Skeletal muscle satellite cell (primary cell): ENCODE measurements around the gene TLX2.

ENCODE experiments used
- H3K27me3 ChIP-seq: 2 replicates; pipeline ENCODE4 v1.7.0; 2013; ENCODE audit warnings: low read length; ENCODE audit not compliant: control insufficient read depth, insufficient read depth
- H3K36me3 ChIP-seq: 2 replicates; pipeline ENCODE4 v1.7.0; 2013; ENCODE audit warnings: mild to moderate bottlenecking, control low read depth, low read length; ENCODE audit not compliant: insufficient read depth
- H3K4me1 ChIP-seq: 2 replicates; pipeline ENCODE4 v1.7.0; 2013; ENCODE audit warnings: low read length; ENCODE audit not compliant: control insufficient read depth, insufficient read depth
- H3K4me2 ChIP-seq: 2 replicates; pipeline ENCODE4 v1.7.0; 2013; ENCODE audit warnings: mild to moderate bottlenecking, low read length
- H3K4me3 ChIP-seq: 2 replicates; pipeline ENCODE4 v1.7.0; 2013; ENCODE audit warnings: low read length
- H3K9ac ChIP-seq: 2 replicates; pipeline ENCODE4 v1.7.0; 2013; ENCODE audit warnings: mild to moderate bottlenecking, low read depth, low read length, moderate library complexity
- H3K9me3 ChIP-seq: replicated peaks from 2 replicates; pipeline ENCODE4 v1.7.0; 2013; ENCODE audit warnings: mild to moderate bottlenecking, control low read depth, low read length

The TLX2 gene

GRCh38 chr2:74522516-74522915 lies 8.3 kb downstream of the TLX2 start:
- Histone ChIP-seq H3K9me3 (no peaks in the 10 kb centered on the region), H3K36me3 (peaks cover 22% of the 10 kb centered on the region), H3K4me3 (no peak overlapping the region), H3K9ac (no peak overlapping the region), H3K27me3 (peaks cover 29% of the 10 kb centered on the region), H3K4me2 (no peak overlapping the region), H3K4me1 (no peaks in the 10 kb centered on the region)

DNA sequence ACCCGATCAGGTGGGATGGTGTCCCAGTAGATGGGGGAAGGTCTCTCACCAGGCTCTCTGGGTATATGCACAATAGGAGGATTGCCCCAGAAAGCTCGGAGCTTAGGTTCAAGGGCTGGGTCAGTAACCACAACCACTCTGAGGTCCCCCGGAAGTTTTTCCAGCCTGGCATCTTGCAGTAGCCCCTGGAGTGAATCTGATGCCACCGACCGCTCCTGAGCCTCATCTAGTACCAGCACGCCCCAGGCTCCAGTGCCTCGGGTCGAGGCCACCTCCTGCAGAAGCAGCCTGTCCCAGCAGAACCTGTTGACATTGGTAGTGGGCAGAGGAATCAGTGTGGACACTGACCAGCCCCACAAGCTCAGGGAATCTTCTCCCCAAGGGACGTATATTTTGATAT lies 9.8 kb downstream of the TLX2 start:
- Histone ChIP-seq H3K9ac (no peak overlapping the region), H3K9me3 (no peaks in the 10 kb centered on the region), H3K27me3 (peaks cover 14% of the 10 kb centered on the region), H3K4me2 (no peak overlapping the region), H3K4me1 (peaks cover 8% of the 10 kb centered on the region), H3K4me3 (no peak overlapping the region), H3K36me3 (peaks cover 31% of the 10 kb centered on the region)

DNA sequence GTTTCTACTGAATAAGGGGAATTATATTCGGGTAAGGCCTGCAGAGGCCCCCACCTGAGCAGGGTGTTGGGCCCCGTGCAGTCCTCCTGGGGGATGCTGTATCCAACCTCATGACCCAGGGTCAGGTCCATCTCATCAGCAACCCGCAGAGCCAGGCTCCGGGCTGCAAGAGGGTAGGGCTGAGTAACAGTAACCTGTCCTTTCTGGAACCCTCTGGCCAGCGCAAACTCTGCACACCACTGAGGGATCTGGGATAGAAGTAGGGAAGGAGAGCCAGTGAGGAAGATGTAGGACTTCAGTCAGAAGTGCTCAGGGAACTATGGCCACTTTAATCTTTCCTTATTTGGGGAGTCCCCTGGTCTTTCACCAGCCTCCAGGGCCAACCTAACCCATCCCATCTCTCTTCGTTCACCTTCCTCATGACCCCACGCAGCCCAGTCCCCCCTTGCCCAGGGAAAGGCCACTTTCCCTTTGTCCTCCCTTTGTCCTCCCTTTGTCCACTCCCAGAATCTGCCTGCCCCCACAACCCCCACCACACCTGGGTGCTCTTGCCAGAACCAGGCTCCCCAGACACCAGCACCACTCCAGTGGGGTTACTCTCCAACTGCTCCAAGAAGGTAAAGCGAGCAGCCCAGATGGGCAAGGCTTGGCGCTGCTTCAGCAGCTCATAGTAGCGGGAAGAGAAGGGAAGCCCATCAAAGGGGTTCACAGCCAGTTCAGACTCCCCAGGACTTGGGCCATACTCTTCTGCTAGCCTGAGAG lies 10.9 kb downstream of the TLX2 start:
- Histone ChIP-seq H3K36me3 (peaks cover 31% of the 10 kb centered on the region), H3K9me3 (no peaks in the 10 kb centered on the region), H3K9ac (no peak overlapping the region), H3K4me1 (peaks cover 8% of the 10 kb centered on the region), H3K4me3 (no peak overlapping the region), H3K4me2 (no peak overlapping the region), H3K27me3 (peaks cover 3% of the 10 kb centered on the region)

GRCh38 chr2:74525717-74526648 lies 11.7 kb downstream of the TLX2 start, which contains the start of gene DQX1:
Gene DQX1 (minus strand): TSS chr2:74526231. CDS start chr2:74525729, 502 bp downstream.
- Histone ChIP-seq H3K4me1 (peaks cover 13% of the 10 kb centered on the region), H3K4me3 (no peak within 1 kb of the TSS), H3K9ac (no peak within 1 kb of the TSS), H3K4me2 (no peak within 1 kb of the TSS), H3K9me3 (no peaks in the 10 kb centered on the region), H3K27me3 (no peaks in the 10 kb centered on the region), H3K36me3 (peaks cover 31% of the 10 kb centered on the region)

- Histone ChIP-seq H3K4me2 (no peak overlapping the region), H3K4me1 (peaks cover 20% of the 10 kb centered on the region), H3K36me3 (peaks cover 31% of the 10 kb centered on the region), H3K9ac (no peak overlapping the region), H3K27me3 (no peaks in the 10 kb centered on the region), H3K4me3 (no peak overlapping the region), H3K9me3 (no peaks in the 10 kb centered on the region)
Observed at GRCh38 chr2:74526649-74527230, 12.5 kb downstream of the TLX2 start.

DNA sequence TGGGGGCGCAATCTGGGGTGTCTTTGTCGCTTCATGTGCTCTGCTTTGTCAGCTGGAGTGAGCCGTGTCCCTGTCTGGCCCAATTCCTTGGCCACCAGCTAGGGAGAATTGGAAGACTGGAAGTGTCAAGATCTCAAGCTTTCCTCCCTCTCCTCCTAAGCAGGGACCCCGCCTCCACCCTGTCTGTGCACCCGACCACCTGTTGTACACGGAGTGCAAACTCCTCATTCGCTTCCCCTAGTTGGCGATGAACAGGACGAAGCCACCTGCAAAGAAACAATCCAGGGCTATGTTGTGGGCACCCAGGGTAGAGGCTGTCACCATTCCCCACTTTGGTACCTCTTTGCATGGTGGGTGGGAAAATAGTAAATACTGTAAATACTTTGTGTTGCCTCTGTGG lies 13.5 kb downstream of the TLX2 start:
- Histone ChIP-seq H3K36me3 (peaks cover 35% of the 10 kb centered on the region), H3K4me2 (peak overlapping the region; percentile 87)

DNA sequence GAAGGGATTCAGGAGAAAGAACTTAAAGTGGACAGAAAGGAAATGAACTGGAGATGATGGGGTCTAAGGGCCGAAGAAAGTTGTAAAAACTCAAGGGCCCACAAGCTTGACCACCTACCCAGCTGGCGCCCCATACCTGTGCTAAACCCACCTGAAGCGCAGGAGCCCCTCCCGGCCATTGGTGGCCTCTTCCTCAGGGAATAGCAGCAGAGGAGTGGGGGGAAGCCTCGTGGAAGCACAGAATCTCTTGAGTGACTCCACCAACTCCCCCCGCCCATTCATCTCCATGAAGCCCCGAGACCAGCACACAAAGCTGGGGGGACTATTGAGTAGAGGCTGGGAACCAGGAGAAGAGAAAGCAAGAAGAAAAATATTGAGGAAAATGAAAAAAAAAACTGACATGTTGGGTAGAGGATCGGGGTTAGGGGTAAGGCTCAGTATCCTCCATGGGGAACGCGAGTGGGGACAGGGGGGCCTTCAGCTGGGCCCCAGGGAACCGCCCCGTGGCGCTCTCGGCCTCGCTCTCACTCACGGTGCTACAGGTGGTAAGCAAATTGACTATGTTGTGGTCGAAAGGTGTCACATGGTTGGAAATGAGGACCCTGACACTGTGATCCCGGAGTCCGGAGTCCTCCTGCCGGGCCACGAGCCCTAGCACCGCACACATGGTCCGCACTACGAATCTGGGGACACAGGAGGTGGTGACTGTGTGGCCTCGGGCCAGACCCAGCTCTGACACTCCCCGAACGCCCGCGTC lies 14.5 kb downstream of the TLX2 start:
- Histone ChIP-seq H3K4me3 (peak overlapping the region; percentile 85), H3K4me1 (peaks cover 20% of the 10 kb centered on the region), H3K9me3 (no peaks in the 10 kb centered on the region), H3K9ac (peak overlapping the region; percentile 93), H3K4me2 (peak overlapping the region; percentile 87), H3K36me3 (peaks cover 43% of the 10 kb centered on the region), H3K27me3 (no peaks in the 10 kb centered on the region)

More for the DNA sequence above, 13.5 kb downstream of the TLX2 start:
- peak overlapping the region; percentile 85 for H3K4me3 ChIP-seq
- no peak overlapping the region for H3K9ac ChIP-seq
- no peaks in the 10 kb centered on the region for H3K27me3 ChIP-seq
- no peaks in the 10 kb centered on the region for H3K9me3 ChIP-seq
- peaks cover 20% of the 10 kb centered on the region for H3K4me1 ChIP-seq

DNA sequence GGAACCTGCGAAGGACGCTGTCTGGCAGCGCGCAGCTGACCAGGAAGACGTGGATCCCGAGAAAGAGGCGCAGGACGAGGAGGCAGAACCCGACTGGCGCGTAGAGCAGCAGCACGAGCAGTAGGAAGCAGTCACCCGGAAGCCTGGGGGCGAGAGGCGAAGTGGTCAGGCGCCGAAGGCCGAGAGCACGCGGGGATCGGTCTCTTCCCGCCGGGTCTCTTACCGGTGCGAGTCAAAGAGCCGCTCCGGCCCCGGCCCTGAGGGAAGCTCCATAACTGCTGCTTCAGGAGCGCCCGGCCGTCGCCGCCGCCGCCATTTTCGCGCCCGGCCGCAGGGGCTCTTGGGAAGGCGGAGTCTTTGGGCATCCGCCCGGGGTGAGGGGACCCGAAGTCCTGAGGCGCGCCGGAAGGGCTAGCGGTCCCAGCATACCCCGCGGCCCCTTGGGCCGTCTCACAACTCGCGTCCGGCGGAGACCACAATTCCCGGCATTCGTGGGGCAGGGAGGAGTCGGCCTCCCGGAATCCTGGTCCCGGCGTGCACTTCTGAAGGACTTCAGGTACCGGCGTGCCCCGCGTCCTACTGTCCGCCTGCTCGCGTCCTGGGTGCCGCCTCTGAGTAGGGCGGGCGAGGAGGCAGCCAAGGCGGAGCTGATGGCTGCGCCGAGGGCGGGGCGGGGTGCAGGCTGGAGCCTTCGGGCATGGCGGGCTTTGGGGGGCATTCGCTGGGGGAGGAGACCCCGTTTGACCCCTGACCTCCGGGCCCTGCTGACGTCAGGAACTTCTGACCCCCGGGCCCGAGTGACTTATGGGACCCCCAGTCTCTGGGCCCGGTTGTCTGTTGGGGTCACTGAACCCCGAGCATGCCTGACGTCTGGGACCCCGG lies 15.3 kb downstream of the TLX2 start, which contains the start of the genes AUP1 and HTRA2:
Gene AUP1 (minus strand): TSS at position 350 of the 882 bp plus-strand sequence. CDS start 77 bp downstream, at position 273.
Gene HTRA2 (plus strand): TSS at position 577 of the 882 bp plus-strand sequence. CDS start 74 bp downstream, at position 651.
- H3K4me1 ChIP-seq, result peaks cover 20% of the 10 kb centered on the region
- H3K9ac ChIP-seq, result peak within 1 kb of the TSS; percentile 93
- H3K4me2 ChIP-seq, result peak within 1 kb of the TSS; percentile 99
- peak within 1 kb of the TSS; percentile 85 for H3K4me3 ChIP-seq
- no peaks in the 10 kb centered on the region for H3K9me3 ChIP-seq
- no peaks in the 10 kb centered on the region for H3K27me3 ChIP-seq
- peaks cover 47% of the 10 kb centered on the region for H3K36me3 ChIP-seq

- peaks cover 20% of the 10 kb centered on the region for H3K4me1 ChIP-seq
- H3K9ac ChIP-seq, result peak overlapping the region; percentile 85
- H3K36me3 ChIP-seq, result peaks cover 45% of the 10 kb centered on the region
- H3K9me3 ChIP-seq, result no peaks in the 10 kb centered on the region
- no peaks in the 10 kb centered on the region for H3K27me3 ChIP-seq
- H3K4me3 ChIP-seq, result peak overlapping the region; percentile 85
- peak overlapping the region; percentile 99 for H3K4me2 ChIP-seq
Observed at GRCh38 chr2:74530239-74531187, 16.3 kb downstream of the TLX2 start.
